Measurements from ENCODE around the gene PDILT. TPM values are rescaled to one million over a fixed set of nuclear protein-coding genes. Genes with fewer than 3 reads are reported as not detected.
"Not testable (repeated sequence)": the region's sequence is repeated elsewhere in the genome, so short reads cannot be mapped to it uniquely, and the experiment has no call there.

Gene PDILT
- total RNA-seq, 1 donor from 2014 or later = not detected

DNA sequence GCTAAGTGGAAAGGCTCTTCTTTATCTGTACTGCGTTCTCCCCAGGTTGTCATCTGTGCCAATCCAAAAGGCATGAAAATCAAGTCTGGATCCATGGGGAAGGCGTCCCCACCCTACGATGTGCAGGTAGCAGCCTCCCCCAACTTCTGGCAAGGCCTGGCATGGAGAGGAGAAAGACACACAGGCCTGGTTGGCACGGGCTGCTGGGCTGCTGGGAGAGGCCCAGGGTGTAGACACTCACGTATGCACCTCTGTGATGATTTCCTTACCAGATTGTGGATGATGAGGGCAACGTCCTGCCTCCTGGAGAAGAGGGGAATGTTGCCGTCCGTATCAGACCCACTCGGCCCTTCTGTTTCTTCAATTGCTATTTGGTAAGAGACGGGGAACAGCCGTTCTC, 26.4 kb upstream of the PDILT start:
- H3K9me3 Mint-ChIP-seq (ENCODE audit: low read depth) = no peaks in the 10 kb centered on the region
- TF ChIP-seq, protein P1, sequence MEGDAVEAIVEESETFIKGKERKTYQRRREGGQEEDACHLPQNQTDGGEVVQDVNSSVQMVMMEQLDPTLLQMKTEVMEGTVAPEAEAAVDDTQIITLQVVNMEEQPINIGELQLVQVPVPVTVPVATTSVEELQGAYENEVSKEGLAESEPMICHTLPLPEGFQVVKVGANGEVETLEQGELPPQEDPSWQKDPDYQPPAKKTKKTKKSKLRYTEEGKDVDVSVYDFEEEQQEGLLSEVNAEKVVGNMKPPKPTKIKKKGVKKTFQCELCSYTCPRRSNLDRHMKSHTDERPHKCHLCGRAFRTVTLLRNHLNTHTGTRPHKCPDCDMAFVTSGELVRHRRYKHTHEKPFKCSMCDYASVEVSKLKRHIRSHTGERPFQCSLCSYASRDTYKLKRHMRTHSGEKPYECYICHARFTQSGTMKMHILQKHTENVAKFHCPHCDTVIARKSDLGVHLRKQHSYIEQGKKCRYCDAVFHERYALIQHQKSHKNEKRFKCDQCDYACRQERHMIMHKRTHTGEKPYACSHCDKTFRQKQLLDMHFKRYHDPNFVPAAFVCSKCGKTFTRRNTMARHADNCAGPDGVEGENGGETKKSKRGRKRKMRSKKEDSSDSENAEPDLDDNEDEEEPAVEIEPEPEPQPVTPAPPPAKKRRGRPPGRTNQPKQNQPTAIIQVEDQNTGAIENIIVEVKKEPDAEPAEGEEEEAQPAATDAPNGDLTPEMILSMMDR (IDR thresholded peaks at IDR 0.05; ENCODE audit: unreplicated experiment) = no peak
- H3K27ac Mint-ChIP-seq = no peak overlapping the region
- no peak for DNase-seq (ENCODE audit: low spot score, unreplicated experiment)
- no peaks in the 10 kb centered on the region for H3K4me1 Mint-ChIP-seq (ENCODE audit: low read depth)
- H3K27me3 Mint-ChIP-seq = no peaks in the 10 kb centered on the region
- H3K4me3 Mint-ChIP-seq (ENCODE audit: low read depth) = no peak overlapping the region
- no peaks in the 10 kb centered on the region for H3K36me3 Mint-ChIP-seq (ENCODE audit: insufficient read depth)

- not testable (repeated sequence) for H3K9me3 Mint-ChIP-seq (ENCODE audit: low read depth); H3K4me3 Mint-ChIP-seq (ENCODE audit: low read depth); H3K36me3 Mint-ChIP-seq (ENCODE audit: insufficient read depth); H3K4me1 Mint-ChIP-seq (ENCODE audit: low read depth); DNase-seq (ENCODE audit: low spot score, unreplicated experiment); H3K27me3 Mint-ChIP-seq
- H3K27ac Mint-ChIP-seq = peak overlapping the region; percentile 8
These were observed 25.9 kb upstream of the PDILT start for GRCh38 chr16:20430480-20430879.

GRCh38 chr16:20429499-20429898, 25.0 kb upstream of the PDILT start:
- not testable (repeated sequence) for H3K4me3 Mint-ChIP-seq (ENCODE audit: low read depth); H3K27me3 Mint-ChIP-seq; DNase-seq (ENCODE audit: low spot score, unreplicated experiment); H3K4me1 Mint-ChIP-seq (ENCODE audit: low read depth); H3K9me3 Mint-ChIP-seq (ENCODE audit: low read depth); H3K27ac Mint-ChIP-seq; H3K36me3 Mint-ChIP-seq (ENCODE audit: insufficient read depth)

DNA sequence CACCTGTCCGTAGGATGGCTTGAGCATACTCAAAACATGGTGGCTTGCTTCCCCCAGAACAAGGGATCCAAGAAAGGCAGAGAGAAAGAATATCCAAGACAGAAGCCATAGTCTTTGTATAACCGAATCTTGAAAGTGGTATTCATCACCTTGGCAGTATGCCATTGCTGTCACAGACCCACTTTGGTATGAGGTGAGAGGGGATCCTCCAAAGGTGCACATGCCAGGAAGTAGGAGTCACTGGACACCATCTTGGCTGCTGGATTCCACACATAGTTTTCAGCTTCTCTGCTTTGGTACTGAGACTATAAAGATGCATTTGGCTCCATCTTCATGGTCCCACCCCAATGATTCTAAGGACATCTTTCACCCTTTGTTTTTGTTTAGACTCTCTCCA, 22.9 kb upstream of the PDILT start:
- not testable (repeated sequence) for H3K4me3 Mint-ChIP-seq (ENCODE audit: low read depth); H3K36me3 Mint-ChIP-seq (ENCODE audit: insufficient read depth); H3K9me3 Mint-ChIP-seq (ENCODE audit: low read depth); H3K4me1 Mint-ChIP-seq (ENCODE audit: low read depth); H3K27ac Mint-ChIP-seq; DNase-seq (ENCODE audit: low spot score, unreplicated experiment); H3K27me3 Mint-ChIP-seq

GRCh38 chr16:20424129-20424866, 19.8 kb upstream of the PDILT start:
- Mint-ChIP-seq H3K4me1 (ENCODE audit: low read depth) (no peaks in the 10 kb centered on the region), H3K27me3 (peaks cover 10% of the 10 kb centered on the region), H3K9me3 (ENCODE audit: low read depth) (no peaks in the 10 kb centered on the region), H3K27ac (no peak overlapping the region), H3K4me3 (ENCODE audit: low read depth) (no peak overlapping the region), H3K36me3 (ENCODE audit: insufficient read depth) (no peaks in the 10 kb centered on the region)
- TF ChIP-seq, protein P1 (IDR thresholded peaks at IDR 0.05; ENCODE audit: unreplicated experiment) = no peak
- no peak for DNase-seq (ENCODE audit: low spot score, unreplicated experiment)

- not testable (repeated sequence) for H3K36me3 Mint-ChIP-seq (ENCODE audit: insufficient read depth); DNase-seq (ENCODE audit: low spot score, unreplicated experiment); H3K4me3 Mint-ChIP-seq (ENCODE audit: low read depth); H3K9me3 Mint-ChIP-seq (ENCODE audit: low read depth); H3K27ac Mint-ChIP-seq; H3K27me3 Mint-ChIP-seq; H3K4me1 Mint-ChIP-seq (ENCODE audit: low read depth)
These were observed 19.2 kb upstream of the PDILT start for GRCh38 chr16:20423772-20424128.

- not testable (repeated sequence) for H3K27me3 Mint-ChIP-seq; H3K4me1 Mint-ChIP-seq (ENCODE audit: low read depth); H3K4me3 Mint-ChIP-seq (ENCODE audit: low read depth); H3K9me3 Mint-ChIP-seq (ENCODE audit: low read depth); H3K27ac Mint-ChIP-seq; DNase-seq (ENCODE audit: low spot score, unreplicated experiment); H3K36me3 Mint-ChIP-seq (ENCODE audit: insufficient read depth)
These were observed 17.2 kb upstream of the PDILT start for GRCh38 chr16:20421748-20422147.

- H3K9me3 Mint-ChIP-seq (ENCODE audit: low read depth) = not testable (repeated sequence)
These were observed 14.6 kb upstream of the PDILT start for GRCh38 chr16:20419093-20419492.

More at GRCh38 chr16:20419093-20419492, 14.6 kb upstream of the PDILT start:
- not testable (repeated sequence) for H3K4me1 Mint-ChIP-seq (ENCODE audit: low read depth); H3K27ac Mint-ChIP-seq; H3K4me3 Mint-ChIP-seq (ENCODE audit: low read depth); H3K36me3 Mint-ChIP-seq (ENCODE audit: insufficient read depth); DNase-seq (ENCODE audit: low spot score, unreplicated experiment)
- H3K27me3 Mint-ChIP-seq = peaks cover 18% of the 10 kb centered on the region
